Upper lobe of left lung (tissue), 4 donors: ENCODE measurements around the gene SIL1.
"Not testable (repeated sequence)": the region's sequence is repeated elsewhere in the genome, so short reads cannot be mapped to it uniquely, and the experiment has no call there.

Experiments used
- EP300 ChIP-seq, 4 donors: sonication (generic); formaldehyde crosslinking; IDR thresholded peaks; one replicate each; pipeline ENCODE4 v1.5.1; 2017; ENCODE audit warnings: antibody characterized with exemption in 4 of 4, control low read depth in 2 of 4
- POLR2A ChIP-seq, 4 donors: fragments of 450-650 bp; IDR thresholded peaks; one replicate each; pipeline ENCODE4 v1.5.1; 2016 to 2017; ENCODE audit warnings: antibody characterized with exemption in 4 of 4, mild to moderate bottlenecking in 2 of 4
- POLR2AphosphoS5 ChIP-seq, 2 donors: sonication (generic); formaldehyde crosslinking; IDR thresholded peaks; one replicate each; pipeline ENCODE4 v1.5.1; 2017; ENCODE audit warnings: antibody characterized with exemption in 2 of 2
- TF ChIP-seq, protein P1 (sequence below), 6 experiments: fragments of 450-650 bp in 4 of 6; fragments of 200-600 bp in 2 of 6; sonication (generic) in 2 of 6; IDR thresholded peaks; one replicate each; pipeline ENCODE4 v1.5.1; 2016 to 2019; ENCODE audit warnings: antibody characterized with exemption in 6 of 6

DNA sequence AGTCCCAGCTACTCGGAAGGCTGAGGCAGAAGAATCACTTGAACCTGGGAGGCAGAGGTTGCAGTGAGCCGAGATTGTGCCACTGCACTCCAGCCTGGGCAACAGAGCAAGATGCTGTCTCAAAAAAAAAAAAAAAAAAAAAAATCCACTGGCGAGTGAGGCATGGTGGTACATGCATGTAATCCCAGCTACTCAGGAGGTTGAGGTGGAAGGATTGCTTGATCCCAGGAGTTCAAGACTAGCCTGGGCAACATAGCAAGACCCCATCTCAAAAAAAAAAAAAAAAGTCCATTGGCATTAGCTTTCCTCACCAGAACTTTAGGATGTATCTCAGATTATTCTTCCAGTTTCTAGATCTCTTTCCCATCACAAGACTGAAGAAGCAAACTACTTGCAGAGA, 6.2 kb downstream of the SIL1 start:
- TF ChIP-seq EP300, POLR2A, POLR2AphosphoS5 (IDR thresholded peaks at IDR 0.05): not testable (repeated sequence)
- TF ChIP-seq, protein P1, sequence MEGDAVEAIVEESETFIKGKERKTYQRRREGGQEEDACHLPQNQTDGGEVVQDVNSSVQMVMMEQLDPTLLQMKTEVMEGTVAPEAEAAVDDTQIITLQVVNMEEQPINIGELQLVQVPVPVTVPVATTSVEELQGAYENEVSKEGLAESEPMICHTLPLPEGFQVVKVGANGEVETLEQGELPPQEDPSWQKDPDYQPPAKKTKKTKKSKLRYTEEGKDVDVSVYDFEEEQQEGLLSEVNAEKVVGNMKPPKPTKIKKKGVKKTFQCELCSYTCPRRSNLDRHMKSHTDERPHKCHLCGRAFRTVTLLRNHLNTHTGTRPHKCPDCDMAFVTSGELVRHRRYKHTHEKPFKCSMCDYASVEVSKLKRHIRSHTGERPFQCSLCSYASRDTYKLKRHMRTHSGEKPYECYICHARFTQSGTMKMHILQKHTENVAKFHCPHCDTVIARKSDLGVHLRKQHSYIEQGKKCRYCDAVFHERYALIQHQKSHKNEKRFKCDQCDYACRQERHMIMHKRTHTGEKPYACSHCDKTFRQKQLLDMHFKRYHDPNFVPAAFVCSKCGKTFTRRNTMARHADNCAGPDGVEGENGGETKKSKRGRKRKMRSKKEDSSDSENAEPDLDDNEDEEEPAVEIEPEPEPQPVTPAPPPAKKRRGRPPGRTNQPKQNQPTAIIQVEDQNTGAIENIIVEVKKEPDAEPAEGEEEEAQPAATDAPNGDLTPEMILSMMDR (IDR thresholded peaks at IDR 0.05), result not testable (repeated sequence)
